Measurements from ENCODE around the gene CAPN3.

GRCh38 chr15:42413920-42414319 is 54.6 kb downstream of the CAPN3 start:
- TF ChIP-seq POLR2A (IDR thresholded peaks at IDR 0.05; ENCODE audit: low read depth, low read length) (no peak), POLR2AphosphoS5 (IDR thresholded peaks at IDR 0.05; ENCODE audit: low read depth, low read length) (no peak)

All from GM12891 (cell line).